Measurements from ENCODE around the gene RUSF1. TPM values are rescaled to one million over a fixed set of nuclear protein-coding genes. Genes with fewer than 3 reads are reported as not detected.

The RUSF1 gene
- total and polyA plus RNA-seq, 9 of the 15 experiments (the other 6 are each of a cell fraction or from before 2014, with no cell fraction given): 0.80 to 52.8 (median 27.6) TPM

GRCh38 chr16:31453255-31454204 is 54.7 kb downstream of the RUSF1 start (continued):
- TF ChIP-seq NKRF (IDR thresholded peaks at IDR 0.05; ENCODE audit: borderline replicate concordance) (peak; percentile 34; the same call in 1 of the 2 replicates), CBFA2T3 (IDR thresholded peaks at IDR 0.05) (peak; percentile 34; the same call in 1 of the 2 replicates), ZBTB49 (CRISPR knock-in tag; IDR thresholded peaks at IDR 0.05; ENCODE audit: borderline replicate concordance) (no peak), ELK3 (CRISPR knock-in tag; IDR thresholded peaks at IDR 0.05) (no peak), ARID3A (IDR thresholded peaks at IDR 0.05; ENCODE audit: borderline replicate concordance, low read depth, low read length) (no peak), CEBPG (CRISPR knock-in tag; IDR thresholded peaks at IDR 0.05) (peak; percentile 31; the same call in 1 of the 2 replicates), CEBPG (tag; conservative IDR thresholded peaks at IDR 0.05 in 1 of 2, IDR thresholded peaks at IDR 0.05 in 1 of 2) (peak in 1 of 2 experiments; percentile 31; a peak in 2 of 4 replicates), NCOR1 (IDR thresholded peaks at IDR 0.05) (peak; percentile 34; the same call in 1 of the 2 replicates), SRF (CRISPR knock-in tag; IDR thresholded peaks at IDR 0.05) (no peak; a peak in 1 of 4 replicates), PKNOX1 (IDR thresholded peaks at IDR 0.05) (peak; percentile 74), EHMT2 (IDR thresholded peaks at IDR 0.05) (0 out of 2 replicates have a peak, but pooled peaks have one; percentile 7), FOSL1 (tag; conservative IDR thresholded peaks at IDR 0.05) (no peak), ARID2 (IDR thresholded peaks at IDR 0.05) (no peak), VEZF1 (CRISPR knock-in tag; IDR thresholded peaks at IDR 0.05) (0 out of 2 replicates have a peak, but pooled peaks have one; percentile 22), ARNT (IDR thresholded peaks at IDR 0.05) (no peak; a peak in 1 of 4 replicates), SIN3B (IDR thresholded peaks at IDR 0.05; ENCODE audit: low read depth) (no peak)

Measured in K562 (cell line).